Trophoblast cell (in vitro differentiated cells and primary cell): Measurements from ENCODE around the gene MAP3K2.

ENCODE experiments used
- DNase-seq, 2 donors: peaks; one replicate each; pipeline ENCODE4 v3.0.0-alpha.2; 2016
- H2AFZ ChIP-seq: 2 replicates; pipeline ENCODE4 v1.6.1; 2013; ENCODE audit warnings: low read length, moderate library complexity, mild to moderate bottlenecking; ENCODE audit not compliant: insufficient read depth, poor library complexity
- H2AK5ac ChIP-seq: 2 replicates; pipeline ENCODE4 v1.6.1; 2013; ENCODE audit warnings: mild to moderate bottlenecking, low read length
- H2BK120ac ChIP-seq: 2 replicates; pipeline ENCODE4 v1.6.1; 2013; ENCODE audit warnings: low read length, mild to moderate bottlenecking, moderate library complexity; ENCODE audit not compliant: insufficient read depth, poor library complexity
- H2BK12ac ChIP-seq: 2 replicates; pipeline ENCODE4 v1.6.1; 2013; ENCODE audit warnings: mild to moderate bottlenecking, low read length, moderate library complexity
- H2BK5ac ChIP-seq: 2 replicates; pipeline ENCODE4 v1.6.1; 2013; ENCODE audit warnings: low read length, low read depth, moderate library complexity, mild to moderate bottlenecking; ENCODE audit not compliant: poor library complexity
- H3K14ac ChIP-seq: 2 replicates; pipeline ENCODE4 v1.6.1; 2013; ENCODE audit warnings: mild to moderate bottlenecking, low read length
- H3K18ac ChIP-seq: 2 replicates; pipeline ENCODE4 v1.6.1; 2013; ENCODE audit warnings: mild to moderate bottlenecking, low read length
- H3K23ac ChIP-seq: 2 replicates; pipeline ENCODE4 v1.6.1; 2013; ENCODE audit warnings: low read length
- H3K27ac ChIP-seq: 2 replicates; pipeline ENCODE4 v1.5.1; 2013; ENCODE audit warnings: low read depth, mild to moderate bottlenecking, inconsistent platforms, low read length, moderate library complexity
- H3K27me3 ChIP-seq: 2 replicates; pipeline ENCODE4 v1.6.1; 2013; ENCODE audit warnings: inconsistent platforms, mild to moderate bottlenecking, low read length, moderate library complexity; ENCODE audit not compliant: insufficient read depth
- H3K36me3 ChIP-seq, 2 experiments: 1 replicate in 1 of 2; 2 replicates in 1 of 2; pipeline ENCODE4 v1.6.1; 2013; ENCODE audit warnings: low read length in 2 of 2, mild to moderate bottlenecking in 2 of 2, moderate library complexity in 1 of 2; ENCODE audit not compliant: insufficient read depth in 2 of 2, control insufficient read depth in 1 of 2
- H3K4ac ChIP-seq: 2 replicates; pipeline ENCODE4 v1.6.1; 2013; ENCODE audit warnings: low read depth, mild to moderate bottlenecking, low read length, moderate library complexity
- H3K4me1 ChIP-seq, 2 experiments: 1 replicate in 1 of 2; 2 replicates in 1 of 2; pipeline ENCODE4 v1.6.1; 2013; ENCODE audit warnings: low read length in 2 of 2, mild to moderate bottlenecking in 2 of 2, moderate library complexity in 1 of 2; ENCODE audit not compliant: insufficient read depth in 2 of 2, control insufficient read depth in 1 of 2
- H3K4me2 ChIP-seq: 2 replicates; pipeline ENCODE4 v1.6.1; 2013; ENCODE audit warnings: inconsistent platforms, mild to moderate bottlenecking, low read length, moderate library complexity
- H3K4me3 ChIP-seq: 2 replicates; pipeline ENCODE4 v1.5.1; 2013; ENCODE audit warnings: mild to moderate bottlenecking, low read depth, low read length, inconsistent platforms
- H3K79me1 ChIP-seq: one replicate; pipeline ENCODE4 v1.6.1; 2013; ENCODE audit warnings: low read length
- H3K79me2 ChIP-seq: 2 replicates; pipeline ENCODE4 v1.6.1; 2013; ENCODE audit warnings: low read length, mild to moderate bottlenecking; ENCODE audit not compliant: control insufficient read depth, insufficient read depth, poor library complexity
- H3K9ac ChIP-seq: 2 replicates; pipeline ENCODE4 v1.6.1; 2013; ENCODE audit warnings: mild to moderate bottlenecking, low read length
- H3K9me3 ChIP-seq: 2 replicates; pipeline ENCODE4 v1.6.1; 2013; ENCODE audit warnings: low read depth, mild to moderate bottlenecking, control low read depth, inconsistent platforms, low read length; ENCODE audit not compliant: insufficient read depth
- H4K12ac ChIP-seq: 2 replicates; pipeline ENCODE4 v1.6.1; 2013; ENCODE audit warnings: low read depth, mild to moderate bottlenecking, low read length, moderate library complexity
- H4K8ac ChIP-seq: 2 replicates; pipeline ENCODE4 v1.6.1; 2013; ENCODE audit warnings: low read depth, mild to moderate bottlenecking, low read length, moderate library complexity
- H4K91ac ChIP-seq: one replicate; pipeline ENCODE4 v1.6.1; 2013; ENCODE audit warnings: low read depth, mild to moderate bottlenecking, low read length, moderate library complexity
- WGBS: extraction: QIAGEN DNeasy Blood & Tissue Kit; methylation state at CpG from one replicate; pipeline ENCODE4 v1.1.7; 2013; ENCODE audit warnings: missing lambda C conversion rate; ENCODE audit not compliant: insufficient read length, insufficient coverage; ENCODE audit errors: extremely low coverage; 5-methylcytosine and 5-hydroxymethylcytosine counted together

The MAP3K2 gene

GRCh38 chr2:127283275-127283674, 104.5 kb downstream of the MAP3K2 start:
- Histone ChIP-seq H3K9ac (no peak overlapping the region), H3K4me1 (no peaks in the 10 kb centered on the region), H3K36me3 (peaks cover 43 to 69% of the 10 kb centered on the region in 2 experiments), H3K27ac (no peak overlapping the region), H3K4me2 (no peak overlapping the region), H4K12ac (no peak overlapping the region), H3K18ac (no peak overlapping the region), H4K8ac (no peak overlapping the region), H3K9me3 (peaks cover 6% of the 10 kb centered on the region), H3K14ac (no peak overlapping the region), H3K79me1 (no peaks in the 10 kb centered on the region), H3K23ac (no peak overlapping the region), H3K4ac (no peak overlapping the region), H3K27me3 (no peaks in the 10 kb centered on the region), H3K79me2 (no peaks in the 10 kb centered on the region), H2AK5ac (no peak overlapping the region), H2AFZ (no peak overlapping the region), H2BK5ac (no peak overlapping the region), H2BK120ac (no peak overlapping the region), H4K91ac (no peak overlapping the region), H3K4me3 (no peak overlapping the region), H2BK12ac (no peak overlapping the region)
- DNase-seq = no peak
- no CpG with 5 or more reads among the region's 2 CpGs for WGBS

GRCh38 chr2:127280693-127281092, 107.1 kb downstream of the MAP3K2 start:
- no peak overlapping the region for H3K4ac ChIP-seq
- no peak overlapping the region for H3K27ac ChIP-seq
- H3K79me2 ChIP-seq = no peaks in the 10 kb centered on the region
- H4K8ac ChIP-seq = no peak overlapping the region
- no peak for DNase-seq
- no peak overlapping the region for H4K91ac ChIP-seq
- no peak overlapping the region for H3K23ac ChIP-seq
- H2AFZ ChIP-seq = no peak overlapping the region
- no peak overlapping the region for H3K18ac ChIP-seq
- H2BK5ac ChIP-seq = no peak overlapping the region
- peaks cover 38 to 62% of the 10 kb centered on the region in 2 experiments for H3K36me3 ChIP-seq
- H2BK12ac ChIP-seq = no peak overlapping the region
- H3K4me3 ChIP-seq = no peak overlapping the region
- H3K79me1 ChIP-seq = no peaks in the 10 kb centered on the region
- no peak overlapping the region for H3K14ac ChIP-seq
- no peak overlapping the region for H2BK120ac ChIP-seq
- no peak overlapping the region for H3K4me2 ChIP-seq
- H3K9ac ChIP-seq = no peak overlapping the region
- no peak overlapping the region for H4K12ac ChIP-seq
- H3K27me3 ChIP-seq = no peaks in the 10 kb centered on the region
- H3K9me3 ChIP-seq = peaks cover 6% of the 10 kb centered on the region
- no CpG with 5 or more reads among the region's 2 CpGs for WGBS
- H2AK5ac ChIP-seq = no peak overlapping the region
- H3K4me1 ChIP-seq = no peaks in the 10 kb centered on the region

GRCh38 chr2:127279781-127280180, 108.0 kb downstream of the MAP3K2 start:
- Histone ChIP-seq H3K27ac (no peak overlapping the region), H2AK5ac (no peak overlapping the region), H2AFZ (no peak overlapping the region), H3K36me3 (peaks cover 40 to 67% of the 10 kb centered on the region in 2 experiments), H4K8ac (no peak overlapping the region), H3K4ac (no peak overlapping the region), H3K27me3 (no peaks in the 10 kb centered on the region), H3K14ac (no peak overlapping the region), H3K9ac (no peak overlapping the region), H2BK5ac (no peak overlapping the region), H3K23ac (no peak overlapping the region), H3K79me1 (no peaks in the 10 kb centered on the region), H3K4me3 (no peak overlapping the region), H4K91ac (no peak overlapping the region), H4K12ac (no peak overlapping the region), H3K79me2 (no peaks in the 10 kb centered on the region), H3K9me3 (peaks cover 6% of the 10 kb centered on the region), H3K18ac (no peak overlapping the region), H3K4me2 (no peak overlapping the region), H2BK12ac (no peak overlapping the region), H2BK120ac (no peak overlapping the region), H3K4me1 (no peaks in the 10 kb centered on the region)
- no peak for DNase-seq
- WGBS = no CpG with 5 or more reads among the region's 5 CpGs

- no peak overlapping the region for H2AFZ ChIP-seq
- WGBS = no CpG with 5 or more reads among the region's 3 CpGs
- no peak overlapping the region for H3K4ac ChIP-seq
- DNase-seq = no peak
- H4K8ac ChIP-seq = no peak overlapping the region
- H3K27me3 ChIP-seq = no peaks in the 10 kb centered on the region
- H3K14ac ChIP-seq = no peak overlapping the region
- no peaks in the 10 kb centered on the region for H3K79me1 ChIP-seq
- no peak overlapping the region for H3K23ac ChIP-seq
- no peak overlapping the region for H3K4me2 ChIP-seq
- H3K9me3 ChIP-seq = peaks cover 2% of the 10 kb centered on the region
- no peak overlapping the region for H4K91ac ChIP-seq
- H3K4me1 ChIP-seq = no peaks in the 10 kb centered on the region
- H3K36me3 ChIP-seq = peaks cover 39 to 66% of the 10 kb centered on the region in 2 experiments
- H3K18ac ChIP-seq = no peak overlapping the region
- H4K12ac ChIP-seq = no peak overlapping the region
- no peak overlapping the region for H2BK12ac ChIP-seq
- no peak overlapping the region for H3K9ac ChIP-seq
- H2AK5ac ChIP-seq = no peak overlapping the region
- H3K27ac ChIP-seq = no peak overlapping the region
- no peak overlapping the region for H3K4me3 ChIP-seq
- no peak overlapping the region for H2BK120ac ChIP-seq
- H2BK5ac ChIP-seq = no peak overlapping the region
- no peaks in the 10 kb centered on the region for H3K79me2 ChIP-seq
Measured at GRCh38 chr2:127278959-127279358, 108.8 kb downstream of the MAP3K2 start.
